Measurements from ENCODE around the gene NSMCE3.

Gene NSMCE3

DNA sequence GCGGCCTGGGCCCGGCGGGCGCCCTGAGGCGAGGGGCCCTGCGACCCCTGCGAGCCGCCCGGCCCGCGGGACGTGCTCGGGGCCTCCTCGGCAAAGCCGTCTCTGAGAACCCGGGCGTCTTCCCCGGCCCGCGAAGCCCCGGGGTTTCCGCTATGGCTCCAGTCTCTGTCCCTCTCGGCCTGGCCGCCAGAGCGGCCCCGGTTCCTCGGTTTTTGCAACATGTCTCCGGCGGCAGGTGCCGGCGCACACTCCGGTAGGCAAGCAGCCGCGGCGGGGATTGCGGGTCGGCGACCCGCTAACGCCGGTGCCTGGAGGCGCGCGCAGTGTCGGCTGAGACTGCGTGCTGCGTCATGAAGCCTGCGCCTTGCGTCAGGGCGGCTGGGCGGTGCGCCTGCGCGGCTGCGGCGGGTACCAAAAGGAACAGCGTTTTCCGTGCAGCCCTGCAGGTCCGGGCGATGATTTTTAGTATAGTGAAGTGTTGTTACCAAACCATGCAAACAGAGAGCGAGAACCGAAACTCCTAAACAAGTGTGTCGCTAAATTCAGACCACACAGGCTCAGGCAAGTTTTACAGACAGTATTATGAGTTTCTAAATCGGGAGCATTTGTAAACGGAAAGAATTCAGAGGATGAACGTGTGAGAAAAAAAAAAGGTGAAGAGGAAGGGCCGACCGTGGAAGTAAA is at the start of gene NSMCE3:
Gene NSMCE3 (minus strand): TSS at position 338 of the 684 bp plus-strand sequence. CDS start 117 bp downstream, at position 221.
- peak; percentile 72 to 87 (median 77) for DNase-seq (ENCODE audit: low read depth in 2 of 3, low spot score in 2 of 3)

- DNase-seq (ENCODE audit: low read depth in 2 of 3, low spot score in 2 of 3), result no peak
These were observed 46.8 kb upstream of the NSMCE3 start for GRCh38 chr15:29316422-29316821.

DNA sequence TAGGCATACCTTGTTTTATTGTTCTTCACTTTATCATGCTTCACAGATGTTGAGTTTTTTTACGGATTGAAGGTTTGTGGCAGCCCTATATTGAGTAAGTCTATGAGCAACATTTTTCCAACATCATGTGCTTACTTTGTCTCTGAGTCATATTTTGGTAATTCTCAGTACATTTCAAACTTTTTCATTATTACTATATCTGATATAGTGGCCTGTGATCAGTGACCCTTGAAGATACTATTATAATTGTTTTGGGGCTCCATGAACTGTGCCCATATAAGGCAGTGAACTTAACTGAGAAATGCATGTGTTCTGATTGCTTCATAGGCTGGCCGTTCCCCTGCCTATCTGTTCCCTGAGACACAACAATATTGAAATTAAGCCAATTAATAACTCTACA is 42.8 kb upstream of the NSMCE3 start:
- no peak for DNase-seq (ENCODE audit: low read depth in 2 of 3, low spot score in 2 of 3)

DNA sequence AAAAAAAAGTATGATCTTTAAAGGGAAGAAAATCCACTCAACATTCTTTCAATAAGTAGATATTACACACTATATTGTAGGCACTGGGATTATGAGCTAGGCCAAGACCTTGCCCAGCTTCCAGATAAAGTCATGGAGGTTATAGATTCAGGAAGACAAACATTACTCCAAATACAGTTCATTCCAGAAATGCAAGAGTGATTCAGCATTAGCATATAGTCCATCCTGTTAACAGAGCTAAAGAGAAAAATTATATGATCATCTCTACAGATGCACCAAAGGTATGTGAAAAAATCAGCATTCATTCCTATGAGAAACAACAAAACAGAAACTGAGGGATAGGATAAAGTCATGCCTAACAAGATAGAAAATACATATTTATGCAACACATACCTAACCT is 42.1 kb upstream of the NSMCE3 start:
- no peak for DNase-seq (ENCODE audit: low read depth in 2 of 3, low spot score in 2 of 3)

DNA sequence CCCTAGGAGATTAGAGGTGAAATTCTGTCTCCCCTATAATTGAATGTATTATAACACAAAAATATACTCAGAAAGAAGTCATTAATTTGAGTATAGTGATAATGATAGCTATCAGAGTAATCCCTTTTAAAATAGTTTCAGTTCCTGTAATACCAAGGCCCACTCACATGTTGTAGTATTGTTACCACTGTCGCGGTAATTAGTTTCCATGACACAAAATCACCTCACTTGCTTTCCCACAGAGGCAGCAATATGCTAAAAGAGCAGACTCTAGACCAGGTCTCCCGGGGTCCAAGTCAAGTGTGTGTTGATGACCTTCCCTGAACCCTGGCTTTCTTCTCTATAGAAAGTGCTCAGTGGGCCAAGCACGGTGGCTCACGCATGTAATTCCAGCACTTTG is 39.5 kb upstream of the NSMCE3 start:
- no peak for DNase-seq (ENCODE audit: low read depth in 2 of 3, low spot score in 2 of 3)

DNA sequence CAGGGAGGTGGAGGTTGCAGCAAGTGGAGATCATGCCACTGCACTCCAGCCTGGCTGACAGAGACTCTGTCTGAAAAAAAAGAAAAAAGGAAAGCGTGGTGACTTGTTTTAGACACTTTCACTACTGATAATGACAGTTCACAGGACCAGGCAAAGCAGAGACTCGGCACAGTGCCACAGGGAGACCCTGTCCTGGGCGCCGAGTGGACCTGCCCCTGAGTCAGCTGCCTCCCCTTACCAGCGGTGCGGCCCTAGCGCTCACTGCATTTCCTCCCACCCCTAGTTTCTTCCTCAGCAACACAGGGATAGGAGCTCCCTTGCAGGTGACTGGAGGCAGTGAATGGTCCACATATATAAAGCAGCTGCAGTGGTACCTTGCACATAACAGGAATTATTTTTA is 38.7 kb upstream of the NSMCE3 start:
- no peak for DNase-seq (ENCODE audit: low read depth in 2 of 3, low spot score in 2 of 3)

DNA sequence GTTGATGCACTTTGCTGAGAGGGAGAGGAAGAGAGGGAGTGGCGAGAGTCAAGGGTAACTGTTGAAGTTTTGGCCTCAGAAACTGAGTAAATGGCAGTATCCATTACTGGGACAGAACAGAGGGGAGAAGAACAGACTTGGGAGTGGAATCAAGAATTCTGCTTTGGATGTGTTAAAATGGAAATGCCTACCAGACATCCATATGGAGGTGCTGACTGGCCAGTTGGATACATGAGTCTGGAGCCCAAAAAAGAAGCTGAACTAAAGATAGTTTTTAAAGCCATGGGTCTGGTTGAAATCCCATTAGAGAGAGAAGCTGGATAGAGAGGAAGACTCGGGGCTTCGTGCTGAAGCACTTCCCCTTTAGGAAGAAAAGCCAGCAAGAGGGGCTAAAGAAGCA is 35.9 kb upstream of the NSMCE3 start:
- DNase-seq (ENCODE audit: low read depth in 2 of 3, low spot score in 2 of 3), result no peak

- no peak for DNase-seq (ENCODE audit: low read depth in 2 of 3, low spot score in 2 of 3)
These were observed 33.2 kb upstream of the NSMCE3 start for GRCh38 chr15:29302871-29303270.

DNA sequence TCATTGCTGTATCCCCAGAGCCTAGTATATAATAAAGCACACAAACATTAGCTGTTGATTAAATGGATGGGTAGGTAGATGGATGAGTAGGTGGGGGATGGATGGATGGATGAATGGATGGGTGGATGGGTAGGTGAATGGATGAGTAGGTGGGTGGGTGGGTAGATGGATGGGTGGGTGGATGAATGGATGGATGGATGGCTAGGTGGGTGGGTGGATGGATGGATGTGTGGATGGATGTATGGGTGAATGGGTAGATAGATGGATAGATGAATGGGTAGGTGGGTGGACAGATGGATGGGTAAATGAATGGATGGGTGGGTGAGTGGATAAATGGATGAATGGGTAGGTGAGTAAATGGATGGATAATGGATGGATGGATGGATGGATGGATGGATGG is 30.2 kb upstream of the NSMCE3 start:
- no peak for DNase-seq (ENCODE audit: low read depth in 2 of 3, low spot score in 2 of 3)

DNA sequence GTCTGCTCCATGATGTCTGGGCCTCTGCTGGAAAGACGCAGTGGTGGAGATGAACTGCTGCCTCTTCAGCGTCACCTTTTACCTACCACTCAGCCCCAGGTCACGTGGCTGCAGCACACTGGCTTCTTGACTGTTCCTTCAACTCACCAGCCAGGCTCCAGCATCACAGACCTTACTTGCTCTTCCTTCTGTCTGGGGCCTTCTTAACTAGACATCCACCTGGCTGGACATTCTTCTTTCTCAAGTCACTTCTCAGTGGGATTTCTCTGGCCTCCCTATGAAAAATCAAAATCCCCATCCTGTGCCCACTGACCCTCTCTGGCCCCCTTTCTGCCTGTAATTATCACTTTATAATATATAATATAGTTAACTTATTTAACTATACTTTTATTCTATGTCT is 29.7 kb upstream of the NSMCE3 start:
- no peak for DNase-seq (ENCODE audit: low read depth in 2 of 3, low spot score in 2 of 3)

DNA sequence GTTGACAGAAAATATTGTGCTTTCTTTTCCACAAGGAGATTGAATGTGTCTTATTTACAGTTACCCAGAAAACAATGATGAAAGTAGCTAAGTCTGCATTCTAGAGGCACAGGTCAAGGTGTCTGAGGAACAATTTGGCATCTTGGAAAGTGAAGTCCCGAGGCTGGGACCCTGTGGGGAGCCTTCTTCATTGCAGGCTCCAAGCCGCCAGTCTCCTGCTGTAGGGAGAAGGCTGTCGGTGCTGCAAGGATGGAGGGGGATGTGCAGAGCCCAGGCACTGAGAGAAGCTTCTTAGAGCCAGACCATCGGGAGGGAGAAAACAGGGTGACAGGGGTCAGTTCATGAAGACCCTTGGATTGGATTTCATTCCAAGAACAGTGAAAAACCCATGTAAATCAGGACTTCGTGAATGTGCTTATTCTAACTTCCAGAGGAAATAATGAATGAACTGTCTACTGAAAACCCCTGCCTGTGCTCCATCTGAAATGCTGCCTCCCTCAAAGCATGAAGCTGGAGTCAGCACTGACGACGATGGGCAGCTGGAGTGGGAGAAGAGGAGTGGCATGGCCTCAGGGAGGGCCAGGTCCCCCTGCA is 25.2 kb upstream of the NSMCE3 start:
- DNase-seq (ENCODE audit: low read depth in 2 of 3, low spot score in 2 of 3), result no peak

DNA sequence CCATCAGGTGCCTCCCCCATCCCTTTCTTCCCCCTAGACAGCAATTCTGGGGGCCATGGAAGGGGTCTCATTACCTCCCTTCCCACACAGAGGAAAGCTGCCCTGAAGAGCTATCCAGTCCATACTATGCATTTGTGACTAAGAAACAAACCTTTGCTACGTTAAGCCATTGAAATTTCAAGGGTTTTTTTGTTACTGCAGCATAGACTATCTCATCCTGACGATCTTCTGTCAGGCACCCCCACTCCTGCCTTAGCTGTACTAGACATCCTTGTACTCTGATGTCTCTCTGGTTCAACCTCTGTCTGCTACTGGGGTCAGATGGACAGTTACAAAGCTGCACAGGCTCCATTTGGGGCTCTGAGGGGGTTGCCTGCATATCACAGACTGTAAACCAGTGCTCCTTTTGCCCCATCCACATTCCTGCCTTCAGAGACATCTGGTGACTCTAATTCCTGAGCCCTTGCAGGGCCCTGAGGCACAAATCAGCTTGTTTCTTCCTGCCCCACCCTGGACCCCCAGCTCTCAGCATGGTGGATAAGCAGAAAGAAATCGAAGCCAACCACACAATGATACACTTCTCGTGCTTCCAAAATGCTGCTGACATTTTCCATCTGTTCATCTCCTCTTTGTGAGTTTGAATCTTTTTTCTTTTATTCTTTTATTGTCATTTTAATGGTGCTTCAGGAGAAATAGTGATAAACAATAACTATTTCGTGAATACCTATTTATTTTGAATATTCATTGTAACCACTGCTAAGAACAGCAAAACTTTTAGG is 21.6 kb upstream of the NSMCE3 start:
- DNase-seq (ENCODE audit: low read depth in 2 of 3, low spot score in 2 of 3), result no peak

DNA sequence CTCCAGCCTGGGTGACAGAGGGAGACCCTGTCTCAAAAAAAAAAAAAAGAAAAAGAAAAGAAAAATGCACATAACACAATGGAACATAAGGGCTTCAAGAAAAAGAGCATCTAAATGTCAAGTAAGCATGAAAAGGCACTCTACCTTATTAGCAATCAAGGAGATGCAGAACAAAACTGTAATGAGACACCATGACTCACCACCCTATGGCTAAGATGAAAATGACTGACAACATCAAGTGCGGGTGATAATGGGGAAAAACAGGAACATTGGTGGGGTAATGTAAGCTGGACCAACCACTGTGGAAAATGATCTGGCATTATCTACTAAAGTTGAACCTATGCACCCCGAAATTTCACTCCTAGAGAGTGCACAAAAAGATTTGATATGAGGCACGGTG is 19.6 kb upstream of the NSMCE3 start:
- no peak for DNase-seq (ENCODE audit: low read depth in 2 of 3, low spot score in 2 of 3)

- no peak for DNase-seq (ENCODE audit: low read depth in 2 of 3, low spot score in 2 of 3)
These were observed 15.8 kb upstream of the NSMCE3 start for GRCh38 chr15:29285386-29285785.

- no peak for DNase-seq (ENCODE audit: low read depth in 2 of 3, low spot score in 2 of 3)
These were observed 13.8 kb upstream of the NSMCE3 start for GRCh38 chr15:29283381-29283780.

DNA sequence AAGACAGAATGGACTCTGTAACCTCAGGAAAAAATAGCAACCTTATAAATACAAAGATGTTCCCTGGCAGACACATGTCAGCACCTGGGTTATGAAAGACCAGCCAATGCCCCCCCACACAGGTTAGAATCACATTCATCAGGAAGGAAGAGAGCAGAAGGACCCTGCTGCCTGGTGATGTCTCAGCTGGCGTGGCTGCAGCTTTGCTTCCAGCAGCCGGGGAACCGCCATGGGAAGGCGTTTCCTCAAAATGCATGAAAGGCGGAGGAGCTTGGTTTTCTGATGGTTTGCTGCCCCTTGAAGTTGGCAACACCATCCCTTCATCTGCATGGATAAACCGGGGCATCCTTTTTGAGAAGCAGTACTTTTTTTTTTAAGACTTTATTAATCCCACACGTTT is 10.9 kb upstream of the NSMCE3 start:
- no peak for DNase-seq (ENCODE audit: low read depth in 2 of 3, low spot score in 2 of 3)

- no peak for DNase-seq (ENCODE audit: low read depth in 2 of 3, low spot score in 2 of 3)
These were observed 8.9 kb upstream of the NSMCE3 start for GRCh38 chr15:29278436-29279105.

GRCh38 chr15:29276366-29276765 is 6.7 kb upstream of the NSMCE3 start:
- no peak for DNase-seq (ENCODE audit: low read depth in 2 of 3, low spot score in 2 of 3)

DNA sequence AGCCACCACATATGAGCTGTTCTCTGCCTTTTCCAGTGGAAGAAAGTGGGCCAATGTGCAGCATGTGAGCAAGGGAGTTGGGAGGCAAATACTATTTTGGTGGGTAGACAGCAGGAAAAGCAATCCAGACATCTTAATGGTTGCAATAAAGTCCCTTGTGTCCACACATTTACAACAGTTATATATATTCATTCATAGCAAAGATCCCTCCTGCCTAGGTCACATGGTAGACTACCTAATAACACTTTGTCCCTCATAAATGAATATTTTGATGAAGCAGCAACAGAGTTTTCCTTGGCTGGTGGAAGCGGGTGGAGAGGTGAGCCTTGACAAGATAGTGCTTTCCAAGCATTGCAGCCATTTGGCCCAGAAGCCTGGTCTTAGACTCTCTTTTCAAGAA is 6.2 kb upstream of the NSMCE3 start:
- no peak for DNase-seq (ENCODE audit: low read depth in 2 of 3, low spot score in 2 of 3)

GRCh38 chr15:29274946-29275345 is 5.3 kb upstream of the NSMCE3 start:
- DNase-seq (ENCODE audit: low read depth in 2 of 3, low spot score in 2 of 3), result no peak

DNA sequence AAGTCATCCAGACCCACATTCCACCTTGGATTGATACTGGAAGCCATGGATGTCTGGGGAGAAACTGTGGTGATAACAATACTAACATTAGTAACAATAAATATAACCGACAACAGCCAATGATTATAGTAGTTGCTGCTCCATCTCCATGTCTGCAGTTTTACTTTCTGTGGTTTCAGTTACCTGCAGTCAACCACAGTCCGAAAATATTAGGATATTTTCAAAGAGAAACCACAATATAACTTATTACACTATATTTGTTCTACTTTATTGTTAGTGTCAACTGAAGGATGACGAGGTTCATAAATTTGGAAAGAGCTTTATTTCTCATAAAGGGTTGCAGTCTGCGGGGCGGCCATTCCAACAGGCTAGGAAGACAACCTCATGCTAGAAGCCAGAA is 2.6 kb upstream of the NSMCE3 start:
- no peak for DNase-seq (ENCODE audit: low read depth in 2 of 3, low spot score in 2 of 3)

DNA sequence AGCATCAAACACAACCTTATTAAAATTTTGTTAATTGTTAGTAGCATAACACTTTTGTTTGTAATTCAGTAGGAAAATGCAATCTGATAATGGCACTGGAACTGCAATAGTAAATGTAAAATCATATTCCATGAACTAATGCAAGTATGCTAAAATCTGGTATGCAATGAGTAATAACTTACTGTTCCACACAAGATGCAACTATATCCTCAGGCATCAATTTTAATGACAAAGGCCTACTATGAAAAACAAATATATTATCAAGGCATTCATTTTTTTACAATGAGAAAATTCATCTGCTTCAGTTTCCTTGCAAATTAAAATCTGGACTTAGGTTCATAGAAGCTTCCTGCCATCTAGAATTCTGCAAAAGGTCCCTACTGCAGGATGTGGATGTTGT is 1.4 kb upstream of the NSMCE3 start:
- DNase-seq (ENCODE audit: low read depth in 2 of 3, low spot score in 2 of 3), result no peak

Measured in activated CD8-positive, alpha-beta memory T cell treated with anti-CD3 and anti-CD28 coated beads for 48 hours (primary cell).